Ascending aorta (tissue), 2 donors: ENCODE results near the gene B4GALNT3. TPM values are rescaled to one million over a fixed set of nuclear protein-coding genes. Genes with fewer than 3 reads are reported as not detected.

Source experiments
- DNase-seq, 2 donors: peaks; one replicate each; pipeline ENCODE4 v3.0.0-alpha.2; 2019; ENCODE audit warnings: low spot score in 2 of 2
- H3K27ac ChIP-seq, 2 donors: fragments of 200-600 bp; sonication (generic); one replicate each; pipeline ENCODE4 v1.5.1; 2016 to 2017; ENCODE audit warnings: mild to moderate bottlenecking in 1 of 2
- H3K27me3 ChIP-seq: fragments of 200-600 bp; sonication (generic); one replicate; pipeline ENCODE4 v1.5.1; 2017
- H3K36me3 ChIP-seq, 2 donors: fragments of 200-600 bp; sonication (generic); one replicate each; pipeline ENCODE4 v1.5.1; 2016
- H3K4me1 ChIP-seq, 2 donors: fragments of 200-600 bp; sonication (generic); one replicate each; pipeline ENCODE4 v1.5.1; 2016 to 2017; ENCODE audit warnings: mild to moderate bottlenecking in 1 of 2
- H3K4me3 ChIP-seq, 2 donors: fragments of 200-600 bp; sonication (generic); one replicate each; pipeline ENCODE4 v1.5.1; 2016 to 2017; ENCODE audit warnings: mild to moderate bottlenecking in 1 of 2
- H3K9me3 ChIP-seq, 2 donors: fragments of 200-600 bp; sonication (generic); one replicate each; pipeline ENCODE4 v1.5.1; 2016
- intact Hi-C: fragments of 100-400 bp; cut with DNase I; formaldehyde crosslinking; loops from one replicate; pipeline ENCODE4 v1.15.1; 2023
- total RNA-seq: library from RNA; depleted of rRNA; stranded (reverse); fragments of >200 nt; gene quantifications from one replicate; pipeline ENCODE4 v1.1.0, GENCODE V29; 2016
- TF ChIP-seq, protein P1 (sequence below), 3 experiments: fragments of 200-600 bp in 2 of 3; fragments of 450-650 bp in 1 of 3; sonication (generic) in 2 of 3; IDR thresholded peaks; one replicate each; pipeline ENCODE4 v1.5.1; 2016 to 2019; ENCODE audit warnings: antibody characterized with exemption in 3 of 3, mild to moderate bottlenecking in 1 of 3, moderate library complexity in 1 of 3

The B4GALNT3 gene
- total RNA-seq, 1 donor from 2014 or later: 10.4 TPM

DNA sequence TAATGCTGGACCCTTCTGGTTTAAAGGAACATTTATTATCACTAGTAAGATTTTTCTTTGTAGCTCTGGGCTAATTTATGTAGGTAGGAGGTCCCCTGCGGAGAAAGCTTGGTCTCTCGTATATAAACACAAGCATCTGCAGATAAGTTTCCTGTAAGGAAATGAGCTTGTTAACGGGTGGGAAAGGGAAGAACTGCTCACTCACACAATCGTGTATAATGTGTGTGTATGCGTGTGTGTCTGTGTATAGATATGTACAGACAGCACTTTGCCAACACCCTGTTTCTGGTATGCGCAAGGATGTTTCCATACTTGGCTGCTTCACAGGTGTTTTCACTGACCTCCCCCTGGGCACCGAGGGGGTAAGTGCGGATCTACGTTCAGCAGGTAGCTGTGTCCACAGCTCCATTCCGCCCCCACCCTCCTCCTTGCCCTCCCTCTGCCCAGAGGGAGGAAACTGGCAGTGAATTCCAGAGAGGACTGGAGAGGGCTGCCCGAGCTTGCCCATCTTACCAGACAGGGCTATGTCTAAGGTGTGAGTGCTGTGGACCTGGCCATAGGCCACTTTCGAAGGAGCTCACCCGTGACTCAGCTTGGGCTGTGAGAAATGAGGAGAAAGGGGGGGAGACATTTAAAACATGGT lies 138.3 kb downstream of the B4GALNT3 start:
- Histone ChIP-seq H3K4me1 (no peaks in the 10 kb centered on the region), H3K4me3 (no peak overlapping the region), H3K27ac (no peak overlapping the region), H3K9me3 (no peaks in the 10 kb centered on the region), H3K36me3 (no peaks in the 10 kb centered on the region), H3K27me3 (no peaks in the 10 kb centered on the region)
- TF ChIP-seq, protein P1, sequence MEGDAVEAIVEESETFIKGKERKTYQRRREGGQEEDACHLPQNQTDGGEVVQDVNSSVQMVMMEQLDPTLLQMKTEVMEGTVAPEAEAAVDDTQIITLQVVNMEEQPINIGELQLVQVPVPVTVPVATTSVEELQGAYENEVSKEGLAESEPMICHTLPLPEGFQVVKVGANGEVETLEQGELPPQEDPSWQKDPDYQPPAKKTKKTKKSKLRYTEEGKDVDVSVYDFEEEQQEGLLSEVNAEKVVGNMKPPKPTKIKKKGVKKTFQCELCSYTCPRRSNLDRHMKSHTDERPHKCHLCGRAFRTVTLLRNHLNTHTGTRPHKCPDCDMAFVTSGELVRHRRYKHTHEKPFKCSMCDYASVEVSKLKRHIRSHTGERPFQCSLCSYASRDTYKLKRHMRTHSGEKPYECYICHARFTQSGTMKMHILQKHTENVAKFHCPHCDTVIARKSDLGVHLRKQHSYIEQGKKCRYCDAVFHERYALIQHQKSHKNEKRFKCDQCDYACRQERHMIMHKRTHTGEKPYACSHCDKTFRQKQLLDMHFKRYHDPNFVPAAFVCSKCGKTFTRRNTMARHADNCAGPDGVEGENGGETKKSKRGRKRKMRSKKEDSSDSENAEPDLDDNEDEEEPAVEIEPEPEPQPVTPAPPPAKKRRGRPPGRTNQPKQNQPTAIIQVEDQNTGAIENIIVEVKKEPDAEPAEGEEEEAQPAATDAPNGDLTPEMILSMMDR (IDR thresholded peaks at IDR 0.05): no peak
- intact Hi-C loops: no loop called here
- DNase-seq: no peak

DNA sequence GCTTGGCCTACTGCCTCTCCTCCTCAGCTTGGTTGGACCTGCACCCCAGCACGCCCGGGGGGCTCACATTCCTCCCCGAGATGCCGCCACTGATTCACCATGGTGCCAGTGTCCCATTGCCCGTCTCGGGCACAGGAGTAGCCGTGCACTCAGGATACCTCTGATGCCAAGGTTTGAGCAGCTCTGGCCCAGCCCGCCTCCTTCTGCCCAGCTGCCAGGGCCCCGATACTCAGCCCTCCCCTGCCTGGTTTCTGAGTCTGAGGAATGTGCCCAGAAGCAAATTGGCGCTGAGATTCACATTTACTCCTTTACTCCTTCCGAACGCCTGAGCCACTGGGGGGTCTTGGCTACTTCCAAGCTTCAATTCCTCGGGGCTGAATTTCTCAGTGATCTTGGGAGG lies 140.0 kb downstream of the B4GALNT3 start:
- intact Hi-C loops: no loop called here
- no peak overlapping the region for H3K4me3 ChIP-seq

DNA sequence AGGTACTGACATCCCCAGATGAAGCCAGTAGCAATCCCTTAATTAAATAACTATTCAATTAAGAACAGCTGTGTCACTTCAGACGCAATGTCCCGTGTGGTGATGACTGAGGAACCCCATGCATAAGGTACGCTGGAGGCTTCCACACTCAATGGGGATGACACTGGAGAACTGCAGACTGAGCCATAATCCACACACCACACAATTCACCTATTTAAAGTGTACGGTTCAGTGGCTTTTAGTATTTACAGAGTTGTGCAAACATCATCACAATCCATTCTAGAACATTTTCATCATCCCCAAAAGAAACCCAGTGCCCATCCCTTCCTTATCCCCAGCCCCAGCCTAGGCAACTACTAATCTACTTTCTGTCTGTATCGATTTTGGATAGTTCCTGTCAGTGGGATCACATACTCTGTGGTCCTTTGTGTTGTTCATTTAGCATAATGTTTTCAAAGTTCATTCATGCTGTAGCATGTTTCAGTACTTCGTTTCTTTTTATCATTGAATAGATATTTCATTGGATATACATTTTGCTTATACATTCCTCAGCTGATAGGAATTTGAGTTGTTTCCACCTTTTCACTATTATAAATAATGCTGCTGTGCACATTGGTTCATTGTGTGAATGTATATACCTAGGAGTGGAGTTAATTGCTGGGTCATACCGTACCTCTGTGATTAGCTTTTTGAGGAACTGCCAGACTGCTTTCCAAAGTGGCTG lies 142.4 kb downstream of the B4GALNT3 start:
- Histone ChIP-seq H3K4me1 (peaks cover 0 to 5% of the 10 kb centered on the region in 2 donors), H3K27me3 (no peaks in the 10 kb centered on the region), H3K27ac (no peak overlapping the region), H3K36me3 (no peaks in the 10 kb centered on the region), H3K4me3 (no peak overlapping the region), H3K9me3 (no peaks in the 10 kb centered on the region)
- TF ChIP-seq, protein P1 (IDR thresholded peaks at IDR 0.05): no peak
- DNase-seq: no peak
- intact Hi-C loops: no loop called here

More for the DNA sequence above, 140.0 kb downstream of the B4GALNT3 start:
- no peaks in the 10 kb centered on the region for H3K27me3 ChIP-seq
- H3K4me1 ChIP-seq: no peaks in the 10 kb centered on the region
- no peaks in the 10 kb centered on the region for H3K9me3 ChIP-seq
- H3K27ac ChIP-seq: no peak overlapping the region
- TF ChIP-seq, protein P1 (IDR thresholded peaks at IDR 0.05): no peak
- DNase-seq: no peak
- H3K36me3 ChIP-seq: no peaks in the 10 kb centered on the region

DNA sequence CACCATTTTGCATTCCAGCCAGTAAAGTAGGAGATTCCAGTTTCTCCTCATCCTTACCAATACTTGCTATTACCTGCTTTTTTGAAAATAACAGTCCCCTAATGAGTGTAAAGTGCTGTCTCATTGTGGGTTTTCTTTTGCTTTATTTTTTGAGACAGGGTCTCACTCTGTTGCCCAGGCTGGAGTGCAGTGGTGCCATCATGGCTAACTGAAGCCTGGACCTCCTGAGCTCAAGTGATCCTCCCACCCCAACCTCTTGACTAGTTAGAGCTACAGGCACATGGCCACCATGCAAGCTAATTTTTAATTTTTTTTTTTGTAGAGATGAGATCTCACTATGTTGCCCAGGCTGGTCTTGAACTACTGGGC lies 142.9 kb downstream of the B4GALNT3 start:
- DNase-seq: no peak
- Histone ChIP-seq H3K36me3 (no peaks in the 10 kb centered on the region), H3K27ac (no peak overlapping the region), H3K9me3 (no peaks in the 10 kb centered on the region), H3K4me1 (peaks cover 4 to 9% of the 10 kb centered on the region in 2 donors), H3K27me3 (no peaks in the 10 kb centered on the region), H3K4me3 (no peak overlapping the region)
- TF ChIP-seq, protein P1 (IDR thresholded peaks at IDR 0.05): no peak
- intact Hi-C loops: no loop called here

DNA sequence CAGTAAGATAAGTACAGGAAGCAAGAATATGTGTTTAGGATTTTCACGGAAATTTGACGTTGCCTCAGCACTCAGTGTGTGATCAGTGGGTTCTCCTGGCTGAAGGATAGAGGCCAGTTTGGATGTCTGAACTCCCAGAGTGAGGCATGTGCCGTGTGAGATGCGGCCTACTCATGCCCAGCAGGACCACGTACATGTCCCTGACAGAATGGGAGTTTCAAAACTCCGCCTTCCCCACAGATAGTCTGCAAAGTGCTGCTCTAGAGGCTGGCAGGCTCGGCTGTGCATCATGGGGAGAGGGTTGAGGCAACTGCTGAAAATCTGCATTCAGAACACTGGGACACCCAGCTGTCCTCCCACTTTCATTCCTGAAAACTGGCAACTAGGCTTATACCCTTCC lies 145.2 kb downstream of the B4GALNT3 start:
- TF ChIP-seq, protein P1 (IDR thresholded peaks at IDR 0.05): no peak
- Histone ChIP-seq H3K36me3 (no peaks in the 10 kb centered on the region), H3K27ac (no peak overlapping the region), H3K27me3 (no peaks in the 10 kb centered on the region), H3K4me3 (no peak overlapping the region), H3K9me3 (no peaks in the 10 kb centered on the region), H3K4me1 (peaks cover 4 to 21% of the 10 kb centered on the region in 2 donors)
- intact Hi-C loops: no loop called here
- DNase-seq: no peak
